Panc1 (cell line): ENCODE data around the gene PRXL2B. TPM values are rescaled to one million over a fixed set of nuclear protein-coding genes. Genes with fewer than 3 reads are reported as not detected.

Source experiments
- ATAC-seq: fragments of 200-7000 bp; cut with Tn5 transposase; 2 replicates; pipeline ENCODE4 v1.9.1; 2020; ENCODE audit warnings: mild to moderate bottlenecking, moderate library complexity
- BruUV-seq: library from RNA; stranded (reverse); fragments of 400-500 nt; replicated peaks from 2 replicates; lab custom pipeline; 2021; lab: Mats Ljungman, UMichigan
- CTCF ChIA-PET: fragments of 300-600 bp; sonication (Branson Sonifier 250); formaldehyde crosslinking; loops from one replicate; lab custom pipeline; 2022; ENCODE audit warnings: antibody characterized with exemption; lab: Charles Lee
- POLR2A ChIA-PET: fragments of 300-600 bp; sonication (Branson Sonifier 250); formaldehyde crosslinking; loops from one replicate; lab custom pipeline; 2022; ENCODE audit warnings: antibody characterized with exemption; lab: Charles Lee
- DNase-seq: peaks from one replicate; pipeline ENCODE4 v3.0.0-alpha.2; 2010; ENCODE audit warnings: low read depth, low spot score
- H3K27ac ChIP-seq: 2 replicates; pipeline ENCODE4 v1.5.1; 2011; ENCODE audit warnings: mild to moderate bottlenecking, low read length, inconsistent platforms
- H3K27me3 ChIP-seq: fragments of 200-500 bp; sonication (Bioruptor generic); 2 replicates; pipeline ENCODE4 v1.6.0; 2014; ENCODE audit warnings: low read length, inconsistent platforms; ENCODE audit not compliant: control insufficient read depth, insufficient read depth
- H3K36me3 ChIP-seq: fragments of 200-500 bp; sonication (Bioruptor generic); 2 replicates; pipeline ENCODE4 v1.5.1; 2014; ENCODE audit warnings: inconsistent platforms, mild to moderate bottlenecking, low read length, moderate library complexity; ENCODE audit not compliant: control insufficient read depth, insufficient read depth
- H3K4me1 ChIP-seq: 2 replicates; pipeline ENCODE4 v1.5.1; 2011; ENCODE audit warnings: inconsistent platforms, mild to moderate bottlenecking, low read length, moderate library complexity; ENCODE audit not compliant: control insufficient read depth, insufficient read depth
- H3K4me3 ChIP-seq, 2 experiments: 2 replicates each; pipeline ENCODE4 v1.5.1; 2011 to 2012; ENCODE audit warnings: low read depth in 2 of 2, low read length in 2 of 2, mild to moderate bottlenecking in 2 of 2, inconsistent platforms in 1 of 2, moderate library complexity in 1 of 2
- H3K9me3 ChIP-seq: fragments of 200-500 bp; sonication (Bioruptor generic); 2 replicates; pipeline ENCODE4 v1.5.1; 2014; ENCODE audit warnings: low read depth, mild to moderate bottlenecking, inconsistent platforms, low read length, moderate library complexity; ENCODE audit not compliant: control insufficient read depth, insufficient read depth
- POLR2AphosphoS5 ChIP-seq: IDR thresholded peaks from 2 replicates; pipeline ENCODE4 v1.6.1; 2012; ENCODE audit warnings: mild to moderate bottlenecking, low read depth, low read length, moderate library complexity
- REST ChIP-seq, 2 experiments: IDR thresholded peaks; 2 replicates each; pipeline ENCODE4 v1.6.1; 2011 to 2012; ENCODE audit warnings: low read depth in 2 of 2, control low read depth in 1 of 2, low read length in 1 of 2, mild to moderate bottlenecking in 1 of 2, moderate library complexity in 1 of 2; ENCODE audit not compliant: insufficient read depth in 1 of 2
- SIN3A ChIP-seq: IDR thresholded peaks from 2 replicates; pipeline ENCODE4 v1.6.1; 2012; ENCODE audit warnings: low read depth, mild to moderate bottlenecking, low read length, moderate library complexity, borderline replicate concordance; ENCODE audit not compliant: insufficient read depth
- TCF7L2 ChIP-seq: IDR thresholded peaks from 2 replicates; pipeline ENCODE4 v1.6.1; 2011; ENCODE audit warnings: mild to moderate bottlenecking, low read depth, low read length, inconsistent platforms
- in situ Hi-C: cut with HindIII; loops from 2 replicates; pipeline ENCODE4 v1.10.0; 2016; ENCODE audit warnings: low sequenced_read_pairs, low pct_unique_long_range_greater_than_20kb
- intact Hi-C: fragments of 100-400 bp; cut with micrococcal nuclease; formaldehyde crosslinking; loops from one replicate; pipeline ENCODE4 v1.10.0; 2022; ENCODE audit not compliant: unreplicated experiment
- total RNA-seq: library from RNA; stranded (reverse); gene quantifications from one replicate; pipeline ENCODE4 v1.2.1, GENCODE V29; 2021; ENCODE audit not compliant: unreplicated experiment
- TF ChIP-seq, protein P1 (sequence below): fragments of 450-650 bp; IDR thresholded peaks from 2 replicates; pipeline ENCODE4 v1.5.1; 2017; ENCODE audit warnings: mild to moderate bottlenecking

Gene PRXL2B
- total RNA-seq, 1 experiment from 2014 or later, result 17.0 TPM

- in situ Hi-C loops (no loop called here), intact Hi-C loops (no loop called here)
- Histone ChIP-seq H3K4me1 (peaks cover 14% of the 10 kb centered on the region), H3K27ac (no peak overlapping the region), H3K9me3 (no peaks in the 10 kb centered on the region), H3K36me3 (no peaks in the 10 kb centered on the region), H3K27me3 (no peaks in the 10 kb centered on the region), H3K4me3 (no peak overlapping the region)
- BruUV-seq, result no TSS peak
- ChIA-PET CTCF (interaction anchor here (1.3 kb wide), 1 partner anchor 16 kb away, joined by 4 read pairs; no protein-coding TSS in a partner anchor), POLR2A (no interaction called here)
- no peak for TF ChIP-seq REST (IDR thresholded peaks at IDR 0.05; ENCODE audit: insufficient read depth in 1 of 2, low read depth in 2 of 2, low read length in 1 of 2)
- no peak for TF ChIP-seq POLR2AphosphoS5
- TF ChIP-seq, protein P1, sequence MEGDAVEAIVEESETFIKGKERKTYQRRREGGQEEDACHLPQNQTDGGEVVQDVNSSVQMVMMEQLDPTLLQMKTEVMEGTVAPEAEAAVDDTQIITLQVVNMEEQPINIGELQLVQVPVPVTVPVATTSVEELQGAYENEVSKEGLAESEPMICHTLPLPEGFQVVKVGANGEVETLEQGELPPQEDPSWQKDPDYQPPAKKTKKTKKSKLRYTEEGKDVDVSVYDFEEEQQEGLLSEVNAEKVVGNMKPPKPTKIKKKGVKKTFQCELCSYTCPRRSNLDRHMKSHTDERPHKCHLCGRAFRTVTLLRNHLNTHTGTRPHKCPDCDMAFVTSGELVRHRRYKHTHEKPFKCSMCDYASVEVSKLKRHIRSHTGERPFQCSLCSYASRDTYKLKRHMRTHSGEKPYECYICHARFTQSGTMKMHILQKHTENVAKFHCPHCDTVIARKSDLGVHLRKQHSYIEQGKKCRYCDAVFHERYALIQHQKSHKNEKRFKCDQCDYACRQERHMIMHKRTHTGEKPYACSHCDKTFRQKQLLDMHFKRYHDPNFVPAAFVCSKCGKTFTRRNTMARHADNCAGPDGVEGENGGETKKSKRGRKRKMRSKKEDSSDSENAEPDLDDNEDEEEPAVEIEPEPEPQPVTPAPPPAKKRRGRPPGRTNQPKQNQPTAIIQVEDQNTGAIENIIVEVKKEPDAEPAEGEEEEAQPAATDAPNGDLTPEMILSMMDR, result no peak
- no peak for TF ChIP-seq SIN3A
- no peak for TF ChIP-seq TCF7L2
- ATAC-seq, result no peak
- no peak for DNase-seq
Observed at GRCh38 chr1:2560299-2561073, 26.1 kb upstream of the PRXL2B start.

DNA sequence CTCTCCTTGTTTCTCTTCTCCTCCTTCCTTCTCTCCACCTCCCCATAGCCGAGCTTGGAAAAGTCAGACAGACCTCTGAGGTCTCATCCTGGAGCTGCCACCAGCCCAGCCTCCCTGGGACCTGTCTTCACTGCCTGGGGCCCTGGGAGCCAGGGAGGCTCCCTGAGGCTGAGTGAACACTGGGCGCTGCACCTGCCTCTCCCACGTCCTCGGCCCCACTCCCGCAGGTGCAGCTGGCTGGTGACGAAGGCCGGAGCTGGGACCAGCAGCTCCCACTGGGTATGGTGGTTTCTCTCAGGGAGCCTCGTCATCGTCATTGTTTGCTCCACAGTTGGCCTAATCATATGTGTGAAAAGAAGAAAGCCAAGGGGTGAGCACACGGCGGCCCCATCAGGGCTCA lies 25.1 kb upstream of the PRXL2B start:
- no TSS peak for BruUV-seq

More for the DNA sequence above, 25.1 kb upstream of the PRXL2B start:
- intact Hi-C loops, result no loop called here
- H3K36me3 ChIP-seq, result no peaks in the 10 kb centered on the region
- POLR2A ChIA-PET, result no interaction called here
- H3K27ac ChIP-seq, result no peak overlapping the region
- no peak for TF ChIP-seq SIN3A
- DNase-seq, result no peak
- no peaks in the 10 kb centered on the region for H3K9me3 ChIP-seq
- CTCF ChIA-PET, result interaction anchor here (0.8 to 1.3 kb wide), 2 partner anchors 17 to 44 kb away, joined by 3 to 4 read pairs; no protein-coding TSS in a partner anchor
- no peak overlapping the region for H3K4me3 ChIP-seq
- in situ Hi-C loops, result no loop called here
- ATAC-seq, result no peak
- peaks cover 8% of the 10 kb centered on the region for H3K4me1 ChIP-seq
- no peaks in the 10 kb centered on the region for H3K27me3 ChIP-seq
